GM21360 (cell line): Measurements from ENCODE around the gene HMGB4.

Source experiments
- ATAC-seq: cut with Tn5 transposase; IDR thresholded peaks from one replicate; pipeline ENCODE4 v1.9.1; 2021; ENCODE audit warnings: mild to moderate bottlenecking, moderate library complexity; ENCODE audit not compliant: unreplicated experiment

HMGB4 gene, protein sequence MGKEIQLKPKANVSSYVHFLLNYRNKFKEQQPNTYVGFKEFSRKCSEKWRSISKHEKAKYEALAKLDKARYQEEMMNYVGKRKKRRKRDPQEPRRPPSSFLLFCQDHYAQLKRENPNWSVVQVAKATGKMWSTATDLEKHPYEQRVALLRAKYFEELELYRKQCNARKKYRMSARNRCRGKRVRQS

DNA sequence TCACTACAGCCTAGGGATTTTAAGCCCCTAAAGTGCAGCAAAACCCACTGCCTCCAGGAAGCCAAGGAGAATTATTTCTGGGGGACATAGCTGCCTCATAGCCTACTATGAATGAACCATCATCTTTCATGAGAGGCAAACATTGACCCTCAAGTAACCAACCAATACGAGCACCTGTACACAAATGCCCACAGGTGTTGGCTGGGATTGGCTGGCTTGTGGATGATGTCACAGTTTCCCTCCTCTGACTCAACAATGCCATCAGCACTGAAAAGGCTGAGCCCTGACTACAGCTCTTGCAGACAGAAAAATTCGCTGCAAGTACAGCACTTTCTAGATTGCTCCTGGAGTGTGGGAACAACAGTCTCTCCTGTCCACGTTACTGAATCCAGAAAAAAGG lies at the start of gene HMGB4:
TSS of gene HMGB4 (plus strand) at position 301 of the 400 bp plus-strand sequence. CDS start 113 bp downstream, outside the sequence.
- ATAC-seq: no peak

DNA sequence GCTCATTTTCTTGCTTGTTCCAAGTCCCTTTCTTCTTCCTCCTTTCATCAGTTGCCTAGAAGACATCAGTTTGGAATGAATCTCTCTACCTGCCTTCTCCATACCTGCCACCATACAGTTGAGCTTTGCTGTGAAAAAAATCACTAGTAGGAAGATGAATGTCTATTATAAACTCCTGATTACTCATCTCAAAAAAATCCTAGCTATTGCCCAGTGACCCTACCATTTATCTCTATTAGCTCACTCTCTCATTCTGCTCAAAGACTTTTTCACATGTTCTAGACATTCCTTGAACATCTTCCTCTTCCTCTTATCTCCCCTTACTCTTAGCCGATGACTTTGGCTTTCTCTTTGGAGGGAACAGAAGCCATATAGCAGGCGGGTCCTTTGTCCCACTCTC lies 49.7 kb upstream of the HMGB4 start:
- no peak for ATAC-seq

DNA sequence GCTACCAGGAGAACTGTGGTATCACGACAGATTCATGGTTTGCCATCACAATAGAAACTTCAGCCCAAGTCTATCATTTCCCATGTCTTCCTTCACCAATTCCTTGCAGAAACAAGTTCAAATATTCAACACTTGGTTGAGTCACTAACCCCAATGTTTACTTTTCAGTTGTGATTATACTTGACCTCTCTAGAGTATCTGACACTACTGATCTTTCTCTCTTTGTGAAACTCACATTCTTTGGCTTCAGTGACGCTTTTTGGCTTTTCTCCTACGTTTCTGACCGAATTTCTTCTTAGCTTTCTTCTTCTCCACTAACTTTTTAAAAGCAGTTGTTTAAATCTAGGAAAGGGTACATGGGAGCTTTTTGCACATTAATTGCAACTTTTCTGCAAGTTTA lies 48.8 kb upstream of the HMGB4 start:
- ATAC-seq: no peak

DNA sequence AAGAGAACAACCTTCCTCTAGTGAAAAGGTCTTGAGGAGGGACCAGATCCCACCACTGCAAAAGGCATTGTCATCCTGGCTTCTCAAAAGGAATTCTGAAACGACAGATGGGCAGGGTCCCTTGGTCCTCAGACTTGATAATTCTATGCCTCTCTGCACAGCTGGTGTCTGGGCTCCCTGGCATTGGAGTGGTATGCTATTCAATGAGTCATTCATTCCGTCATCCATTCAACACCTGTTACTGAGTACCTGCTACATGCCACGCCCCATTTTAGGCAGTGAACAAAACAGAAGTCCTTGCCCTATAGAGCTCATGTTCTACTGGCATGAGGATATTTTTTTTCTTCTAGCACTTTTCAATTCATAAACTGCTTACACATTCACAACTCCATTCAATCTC lies 45.8 kb upstream of the HMGB4 start:
- ATAC-seq: no peak

DNA sequence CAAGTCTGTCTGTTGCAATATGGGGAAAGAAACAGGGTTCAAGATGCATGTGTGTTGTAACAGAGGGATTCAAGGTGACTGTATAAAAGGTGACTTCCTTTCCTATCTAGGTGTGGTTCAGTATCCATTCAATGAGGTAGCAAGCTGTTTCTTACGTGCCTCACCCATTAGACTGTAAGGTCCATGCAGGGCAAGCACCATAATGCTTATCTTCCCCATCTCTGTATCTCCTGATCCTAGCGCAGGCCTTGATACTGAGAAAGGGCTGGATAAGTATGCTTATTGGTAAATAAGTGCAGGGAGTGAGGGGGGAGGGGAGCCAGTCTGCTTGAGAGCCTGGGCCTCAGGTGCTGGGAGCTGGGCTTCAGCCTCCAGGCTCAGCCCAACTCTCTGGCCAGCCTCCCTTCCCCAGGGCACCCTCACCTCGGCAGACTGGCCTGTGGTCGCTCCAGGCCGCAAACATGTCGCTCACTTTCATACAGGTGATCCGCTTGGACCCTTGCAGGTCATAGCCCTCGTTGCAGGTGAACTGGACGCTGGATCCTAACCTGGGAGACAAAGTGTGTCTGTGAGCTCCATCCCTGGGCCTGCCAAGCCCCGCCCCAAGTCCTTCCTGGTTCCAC lies 44.5 kb upstream of the HMGB4 start:
- ATAC-seq: no peak

DNA sequence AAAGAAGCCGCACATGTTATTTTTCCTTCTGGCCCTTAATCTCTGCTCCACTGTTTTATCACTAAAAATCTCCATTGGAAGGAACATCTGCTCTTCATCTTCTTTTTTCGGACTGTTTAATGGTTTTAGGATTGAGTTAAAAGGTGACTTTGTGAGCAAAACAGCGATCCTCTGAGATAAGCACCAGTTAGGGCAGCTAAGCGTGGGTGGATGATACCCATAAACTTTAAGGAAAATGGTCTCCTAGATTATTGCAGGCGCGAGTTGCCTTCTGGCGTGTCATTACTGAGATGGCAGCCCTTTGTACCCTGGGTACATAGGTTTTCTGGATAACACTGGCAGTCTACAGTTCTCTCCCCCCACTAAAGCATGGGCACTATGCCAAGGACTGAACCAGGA lies 44.0 kb upstream of the HMGB4 start:
- ATAC-seq: no peak

DNA sequence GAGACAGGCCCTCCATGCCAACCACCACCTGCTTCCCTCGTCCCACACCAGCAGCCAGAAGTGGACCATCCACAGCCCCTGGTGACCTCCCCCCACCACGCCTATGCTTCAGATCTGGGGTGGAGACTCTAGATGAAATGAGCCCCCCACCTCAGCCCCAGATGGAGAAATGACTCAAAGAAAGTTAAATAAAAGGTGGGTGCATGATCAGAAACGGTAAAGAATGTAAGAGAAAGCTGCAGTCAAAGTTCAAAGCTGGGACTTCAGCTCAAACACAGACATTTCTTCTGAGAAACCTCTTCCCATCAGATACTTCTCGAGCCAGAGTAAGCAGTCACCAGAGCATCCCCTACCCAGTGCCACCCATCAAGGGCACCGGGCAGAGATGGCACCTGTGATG lies 43.1 kb upstream of the HMGB4 start:
- no peak for ATAC-seq

DNA sequence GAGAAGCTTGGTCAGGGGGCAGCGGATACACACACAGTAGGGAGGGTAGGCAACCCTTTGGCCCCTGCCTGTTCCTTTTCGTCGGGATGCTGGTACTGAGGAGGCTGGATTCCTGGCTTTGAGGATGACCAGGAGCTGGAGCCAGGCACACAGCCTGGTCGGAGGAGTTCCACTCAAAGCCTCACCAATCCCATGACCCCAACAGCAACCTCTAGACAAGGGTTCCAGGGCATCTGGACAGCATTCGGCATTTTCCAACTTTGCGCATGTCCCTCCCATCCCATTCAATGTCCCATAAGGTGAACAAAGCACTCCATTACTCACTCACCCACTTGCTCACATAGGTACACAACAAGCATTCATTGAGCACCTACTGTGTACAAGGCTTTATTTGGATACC lies 42.6 kb upstream of the HMGB4 start:
- no peak for ATAC-seq

DNA sequence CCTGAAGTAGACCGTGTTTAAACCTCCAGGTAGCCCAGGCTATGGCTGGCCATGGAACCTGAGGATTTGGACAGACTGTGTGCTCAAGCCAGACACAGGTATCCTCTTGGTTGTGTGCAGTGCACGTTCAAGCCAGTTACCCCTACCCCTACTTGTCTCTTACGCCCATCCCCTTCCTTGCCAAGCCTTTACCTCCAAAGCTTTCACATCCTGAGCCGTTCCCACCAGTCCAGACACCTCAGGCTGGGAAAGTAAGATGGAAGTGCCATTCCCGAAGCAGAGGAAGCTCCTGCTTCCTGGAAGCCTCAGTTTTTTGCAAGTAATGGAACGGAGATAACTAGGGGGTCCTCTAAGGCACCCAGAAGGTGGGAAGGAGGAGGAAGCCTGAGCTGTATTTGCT lies 41.5 kb upstream of the HMGB4 start:
- no peak for ATAC-seq

DNA sequence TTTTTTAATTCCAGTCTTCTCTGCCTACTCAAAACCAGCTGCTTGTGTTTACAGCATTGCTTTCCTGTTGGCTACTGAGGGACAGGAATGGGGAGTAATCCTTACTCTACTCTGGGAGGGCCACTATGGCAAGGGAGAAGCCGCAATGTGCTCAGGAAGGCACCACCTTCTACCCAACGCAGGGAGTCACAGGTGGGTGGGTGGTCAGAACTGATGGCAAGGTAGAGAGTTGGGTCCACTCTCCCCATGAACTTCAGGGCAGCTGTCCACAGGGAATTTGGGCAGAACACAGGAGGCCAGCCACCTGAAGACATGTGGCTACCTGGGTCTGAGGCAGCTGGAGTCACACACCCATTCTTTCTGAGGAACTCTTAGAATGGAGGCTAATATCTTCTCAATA lies 40.5 kb upstream of the HMGB4 start:
- ATAC-seq: no peak

DNA sequence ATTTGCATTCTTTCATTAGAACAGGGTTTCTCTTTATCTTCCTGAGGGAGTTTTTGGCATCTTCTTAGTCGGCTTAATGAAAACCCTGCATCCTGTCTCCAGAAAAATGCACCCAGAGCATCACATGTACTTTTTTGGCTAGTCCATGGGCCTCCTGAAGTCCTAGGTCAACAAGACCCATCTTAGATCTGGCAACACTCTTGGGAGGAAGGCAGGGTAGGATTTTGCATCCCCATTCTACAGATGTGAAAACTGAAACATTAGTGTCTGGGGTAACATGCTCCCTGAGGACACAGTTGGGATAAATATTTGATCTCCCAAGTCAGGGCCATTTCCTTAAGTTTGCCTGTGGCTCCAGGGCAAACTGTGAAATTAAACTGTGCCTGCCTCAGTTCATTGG lies 40.0 kb upstream of the HMGB4 start:
- ATAC-seq: no peak

DNA sequence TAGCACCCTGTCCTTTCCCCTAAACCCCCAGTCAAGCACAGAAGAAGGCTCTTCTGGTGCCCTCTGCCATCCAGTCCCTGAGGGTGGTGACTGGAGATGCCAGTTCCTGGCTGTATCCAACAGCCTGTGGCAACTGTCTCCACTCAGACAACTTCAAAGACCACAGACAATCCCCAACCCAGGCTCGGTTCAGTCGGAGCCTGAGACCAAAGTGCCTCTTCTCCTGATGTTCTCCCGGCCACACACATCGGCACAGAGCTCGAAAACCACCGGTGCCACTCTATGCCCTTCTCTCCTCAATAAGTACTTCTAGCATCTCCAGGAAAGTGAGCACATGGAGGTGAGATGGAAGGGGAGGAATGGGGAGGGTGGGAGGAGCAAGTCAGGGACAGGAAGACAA lies 39.6 kb upstream of the HMGB4 start:
- no peak for ATAC-seq

DNA sequence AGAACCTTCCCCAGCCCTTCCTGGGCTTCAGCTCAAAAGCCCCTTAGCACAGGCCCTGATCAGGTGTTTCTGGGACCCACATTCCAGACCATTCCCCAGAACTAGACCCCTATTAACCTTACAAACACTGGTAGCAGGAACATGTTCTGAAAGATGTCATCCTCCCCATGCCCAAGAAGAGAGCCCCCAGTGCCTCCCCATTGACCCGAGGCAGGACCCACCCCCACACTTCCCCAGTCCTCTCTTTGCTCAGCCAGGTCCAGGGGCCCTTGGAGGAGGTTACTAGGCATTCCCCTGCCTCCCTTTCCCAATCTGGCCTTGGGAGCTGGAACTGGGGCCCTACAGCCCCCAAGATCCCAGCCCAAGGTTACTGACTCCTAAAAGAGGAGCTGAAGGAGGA lies 38.9 kb upstream of the HMGB4 start:
- ATAC-seq: no peak

DNA sequence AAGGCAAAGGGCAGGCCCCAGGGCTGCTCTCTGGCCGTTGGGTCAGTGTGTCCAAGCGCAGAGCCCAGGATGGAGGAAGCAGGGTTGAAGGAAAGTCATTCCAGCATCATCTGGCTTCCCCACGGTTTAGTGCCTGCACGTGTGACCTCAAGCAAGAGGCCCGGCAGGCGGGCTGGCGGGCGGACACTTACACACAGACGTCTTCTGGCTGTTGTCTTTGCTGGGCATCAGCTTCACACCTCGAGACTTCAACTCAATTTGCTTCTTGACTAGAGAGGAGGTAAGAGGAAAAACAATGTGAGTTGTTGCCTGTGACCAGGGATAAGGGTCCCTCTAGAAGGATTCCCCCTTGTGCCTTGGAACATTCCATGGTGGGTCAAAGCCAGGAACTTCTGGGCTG lies 38.4 kb upstream of the HMGB4 start:
- no peak for ATAC-seq

DNA sequence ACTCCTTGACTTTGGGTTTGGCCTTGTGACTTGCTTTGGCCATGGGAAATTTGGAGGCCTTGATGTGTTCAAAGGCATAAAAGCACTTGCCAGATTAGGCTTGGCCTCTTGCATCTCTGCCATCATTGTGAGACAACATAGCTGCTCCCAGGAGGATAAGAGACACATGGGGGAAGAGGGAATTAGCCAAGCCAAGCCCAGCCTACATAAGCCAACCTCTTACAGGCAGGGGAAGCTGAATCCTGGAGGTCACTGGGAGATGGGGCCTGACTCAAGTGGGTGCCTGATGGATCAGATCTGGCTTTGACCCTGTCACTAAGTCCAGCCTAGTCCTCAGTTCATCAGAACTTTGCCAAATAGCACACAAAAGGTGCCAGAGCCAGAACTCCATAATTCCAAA lies 37.6 kb upstream of the HMGB4 start:
- no peak for ATAC-seq

DNA sequence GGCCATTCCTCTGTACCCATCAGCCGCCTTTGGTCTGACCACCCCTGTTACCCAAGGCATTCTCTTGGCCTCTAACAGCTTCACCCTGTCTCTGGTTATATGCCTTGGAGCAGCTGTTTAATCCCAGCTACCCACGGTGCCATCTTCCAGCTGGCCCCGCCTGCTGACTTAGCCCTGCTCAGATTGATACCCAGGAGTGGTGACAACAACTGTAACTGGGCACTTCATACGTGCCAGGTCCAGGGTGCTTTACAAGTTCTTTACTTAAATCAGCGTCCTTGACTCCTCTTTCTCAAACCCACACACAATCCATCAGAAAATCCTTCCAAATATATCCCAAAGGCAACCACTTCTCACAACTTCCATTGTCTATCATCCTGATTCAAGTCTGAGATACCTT lies 37.2 kb upstream of the HMGB4 start:
- no peak for ATAC-seq

DNA sequence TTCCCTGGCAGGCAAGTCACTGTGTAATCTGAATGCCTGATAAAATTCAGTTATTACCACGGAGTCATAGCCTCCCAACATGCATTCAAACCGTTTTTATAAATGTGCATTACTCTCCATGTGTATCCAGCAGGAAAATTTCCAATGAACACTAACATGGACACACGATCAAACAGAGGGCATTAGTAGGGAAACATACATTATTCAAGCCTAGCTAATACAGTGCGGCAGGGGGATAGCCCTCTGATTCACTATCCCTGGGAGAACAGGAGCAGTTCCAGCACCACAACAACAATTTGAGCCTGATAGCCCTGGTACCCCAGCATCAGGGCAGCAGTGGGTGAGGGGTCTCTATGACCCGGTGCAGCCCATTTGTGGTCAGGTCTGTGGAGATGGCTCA lies 35.8 kb upstream of the HMGB4 start:
- no peak for ATAC-seq

DNA sequence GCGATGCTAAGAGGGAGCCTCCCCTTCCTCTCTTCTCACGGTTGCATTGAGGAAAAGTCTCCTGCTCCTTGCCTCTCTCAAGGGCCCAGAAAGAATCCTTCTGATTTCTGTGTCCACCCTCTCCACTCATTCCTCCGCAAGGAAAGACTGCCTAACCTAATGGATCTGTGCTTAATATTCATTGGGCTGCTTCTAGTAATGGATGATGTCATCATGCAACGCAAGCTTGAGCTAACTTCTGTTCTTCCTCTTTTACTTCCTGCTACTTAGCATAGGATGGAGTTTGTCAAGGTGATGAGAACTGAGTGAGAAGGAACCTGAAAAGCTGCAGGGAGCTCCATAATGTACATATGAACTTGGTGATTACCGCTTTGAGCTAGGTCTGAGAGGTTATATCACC lies 35.2 kb upstream of the HMGB4 start:
- ATAC-seq: no peak

DNA sequence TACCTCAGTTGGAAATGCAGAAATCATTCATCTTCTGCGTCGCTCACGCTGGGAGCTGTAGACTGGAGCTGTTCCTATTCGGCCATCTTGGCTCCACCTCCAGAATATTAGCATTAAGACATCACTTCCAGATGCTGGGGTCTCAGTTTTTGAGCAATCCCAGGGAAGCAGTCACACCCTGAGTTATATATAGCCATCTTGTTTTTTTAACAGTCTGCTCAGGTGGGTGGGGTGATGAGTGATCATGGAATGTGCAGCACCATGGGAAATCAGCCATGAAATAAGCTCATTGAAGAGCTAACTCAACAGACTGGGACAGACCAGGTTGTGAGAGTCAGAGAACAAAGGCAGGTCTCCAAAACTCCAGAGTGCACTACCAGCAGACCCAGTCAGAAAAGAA lies 27.0 kb upstream of the HMGB4 start:
- ATAC-seq: no peak

DNA sequence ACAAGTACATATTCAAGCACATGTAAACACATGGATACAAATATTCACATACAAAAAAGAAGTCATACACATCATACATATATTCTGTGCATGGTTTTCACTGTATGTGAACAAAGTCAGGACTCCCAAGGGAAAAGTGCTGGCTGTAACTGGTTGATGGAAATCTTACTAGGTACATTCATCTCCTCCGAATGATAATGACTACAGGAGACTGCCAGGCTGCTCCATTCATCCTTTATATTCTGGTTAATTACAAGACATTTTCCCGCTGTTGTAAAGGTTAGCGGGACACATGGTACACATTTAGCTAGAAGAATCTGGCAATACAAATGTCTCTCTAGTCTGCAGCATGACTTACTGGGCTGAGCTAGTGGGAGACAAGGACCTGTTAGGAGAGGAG lies 26.2 kb upstream of the HMGB4 start:
- ATAC-seq: no peak

DNA sequence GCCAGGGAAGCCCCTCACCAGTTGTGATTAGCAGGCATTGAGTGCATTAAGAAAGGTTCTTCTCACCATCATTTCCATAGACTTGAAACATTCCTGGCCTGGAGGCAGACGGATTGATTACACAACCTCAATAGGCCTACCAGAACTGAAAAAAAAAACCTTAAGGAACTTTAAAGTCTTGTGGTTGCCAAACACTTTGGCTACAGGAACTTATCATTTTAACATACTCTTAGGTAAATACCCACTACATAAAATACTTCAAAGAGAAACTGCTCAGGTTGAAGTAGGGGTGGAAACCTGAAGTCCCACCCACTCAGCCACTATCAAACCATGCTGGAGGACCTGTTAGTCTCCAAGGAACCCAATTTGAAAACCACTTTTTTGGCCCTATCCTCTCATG lies 22.4 kb upstream of the HMGB4 start:
- ATAC-seq: no peak

DNA sequence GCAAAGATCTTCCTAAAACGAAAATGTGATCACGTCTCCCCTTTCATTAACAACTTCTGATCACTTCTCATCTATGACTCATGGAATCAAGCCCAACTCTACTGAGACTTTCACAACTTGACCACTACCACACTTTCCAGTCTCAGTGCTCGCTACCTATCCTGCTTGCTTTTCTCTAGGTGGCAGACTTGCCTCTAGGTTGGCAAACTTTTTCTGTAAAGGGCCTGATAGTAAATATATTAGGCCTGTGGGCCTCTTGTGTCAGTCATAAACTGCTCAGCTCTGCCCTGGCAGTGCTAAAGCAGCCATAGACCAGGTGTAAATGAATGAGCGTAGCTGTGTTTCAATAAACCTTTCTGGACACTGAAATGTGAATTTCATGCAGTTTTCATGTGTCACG lies 21.5 kb upstream of the HMGB4 start:
- ATAC-seq: no peak

DNA sequence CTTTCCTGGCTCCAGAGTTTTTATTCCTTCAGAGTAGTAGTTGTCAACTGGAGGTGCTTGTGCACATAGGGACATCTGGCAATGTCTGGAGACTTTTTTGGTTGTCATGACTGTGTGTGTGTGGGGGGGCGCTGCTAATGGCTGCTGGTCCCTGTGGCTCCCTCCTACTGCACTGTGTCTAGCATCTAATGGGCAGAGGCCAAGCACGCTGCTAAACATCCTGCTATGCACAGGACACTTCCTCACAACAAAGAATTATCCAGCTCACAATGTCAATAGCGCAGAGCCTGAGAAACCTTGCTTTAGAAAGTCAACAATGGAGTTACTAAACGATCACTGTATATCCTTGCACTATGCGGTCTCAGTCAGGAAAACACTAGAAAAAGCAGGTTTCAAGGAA lies 19.7 kb upstream of the HMGB4 start:
- no peak for ATAC-seq
